GM18502 (cell line): ENCODE data around the gene VTI1A.

ENCODE experiments used
- ATAC-seq: cut with Tn5 transposase; IDR thresholded peaks from one replicate; pipeline ENCODE4 v1.9.1; 2021; ENCODE audit warnings: mild to moderate bottlenecking; ENCODE audit not compliant: unreplicated experiment, poor library complexity

The VTI1A gene

GRCh38 chr10:112792487-112793201 is 345.6 kb downstream of the VTI1A start:
- no peak for ATAC-seq

GRCh38 chr10:112793202-112793921 is 346.3 kb downstream of the VTI1A start:
- no peak for ATAC-seq

- ATAC-seq: no peak
Measured at GRCh38 chr10:112794201-112794600, 347.2 kb downstream of the VTI1A start.

GRCh38 chr10:112795067-112795466 is 348.1 kb downstream of the VTI1A start:
- ATAC-seq: no peak

- no peak for ATAC-seq
Measured at GRCh38 chr10:112797197-112797596, 350.2 kb downstream of the VTI1A start.

- ATAC-seq: no peak
Measured at GRCh38 chr10:112797855-112798254, 350.8 kb downstream of the VTI1A start.

GRCh38 chr10:112799038-112799437 is 352.0 kb downstream of the VTI1A start:
- ATAC-seq: no peak

- ATAC-seq: no peak
Measured at GRCh38 chr10:112799726-112800510, 352.9 kb downstream of the VTI1A start.

- no peak for ATAC-seq
Measured at GRCh38 chr10:112801004-112801403, 354.0 kb downstream of the VTI1A start.

DNA sequence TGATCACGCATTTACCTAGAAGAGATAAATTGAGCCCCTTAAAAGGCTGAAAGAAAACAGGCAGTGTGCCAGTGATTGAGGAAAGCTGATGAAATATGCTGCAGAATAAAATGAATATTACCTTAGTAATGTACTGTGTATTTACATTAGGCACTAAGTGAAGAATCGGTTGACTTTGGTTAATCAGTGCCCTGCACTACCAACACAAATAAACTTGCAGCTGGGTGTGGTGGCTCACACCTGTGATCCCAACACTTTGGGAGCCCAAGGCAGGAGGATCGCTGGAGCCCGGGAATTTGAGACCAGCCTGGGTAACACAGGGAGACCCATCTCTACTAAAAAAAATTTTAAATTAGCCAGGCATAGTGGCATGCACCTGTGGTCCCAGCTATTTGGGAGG is 354.7 kb downstream of the VTI1A start:
- ATAC-seq: no peak

DNA sequence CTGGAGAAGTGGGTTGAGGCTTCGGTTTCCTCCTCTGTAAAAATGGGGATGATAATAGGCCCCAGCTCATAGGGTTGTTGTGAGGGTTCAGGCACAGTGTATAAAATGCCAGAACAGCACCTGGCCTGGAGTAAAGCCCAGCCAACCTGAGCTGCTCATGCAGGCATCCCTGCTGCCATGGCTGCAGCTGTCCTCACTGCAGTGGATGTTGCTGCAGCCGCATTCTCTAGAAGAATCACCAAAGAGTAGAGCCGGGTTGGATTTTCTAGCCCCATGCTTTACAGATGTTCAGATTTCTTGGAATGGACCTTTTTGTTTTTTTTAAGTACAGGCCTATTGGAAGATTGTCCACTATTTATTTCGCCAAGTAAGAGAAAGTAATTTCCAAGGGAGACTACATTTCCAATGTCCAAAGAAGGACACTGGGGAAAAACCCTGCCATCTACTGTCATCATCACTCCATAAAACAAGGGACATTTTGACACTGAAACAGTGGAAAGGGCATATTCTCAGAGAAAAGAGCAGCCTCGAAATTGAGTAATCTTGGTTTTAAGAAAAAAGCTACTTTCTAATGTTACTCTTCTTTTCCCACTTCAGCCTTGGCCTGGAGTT is 355.5 kb downstream of the VTI1A start:
- no peak for ATAC-seq

DNA sequence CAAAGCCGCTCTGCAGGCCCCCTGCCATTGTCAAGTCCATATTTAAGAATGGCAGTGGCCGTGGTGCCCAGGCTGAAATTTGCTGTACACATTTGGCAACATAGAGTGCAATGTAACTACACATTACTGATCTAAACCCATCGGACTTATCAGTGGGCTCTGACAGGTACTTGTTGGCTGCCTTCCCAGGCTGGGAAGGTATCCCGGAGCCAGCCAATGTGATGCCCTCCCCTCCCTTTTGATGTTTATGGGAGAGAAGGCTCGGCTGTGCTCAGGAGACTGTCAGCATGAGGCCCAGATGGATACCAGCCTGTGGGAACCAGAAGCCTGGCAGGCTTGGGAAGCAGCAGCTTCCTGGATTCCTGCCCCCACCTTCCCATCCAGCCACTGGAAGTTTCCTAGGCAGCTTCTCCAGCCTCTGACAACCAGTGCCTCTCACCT is 357.0 kb downstream of the VTI1A start:
- ATAC-seq: no peak

GRCh38 chr10:112805254-112805590 is 358.2 kb downstream of the VTI1A start:
- ATAC-seq: no peak

GRCh38 chr10:112805701-112806100 is 358.7 kb downstream of the VTI1A start:
- ATAC-seq: no peak

DNA sequence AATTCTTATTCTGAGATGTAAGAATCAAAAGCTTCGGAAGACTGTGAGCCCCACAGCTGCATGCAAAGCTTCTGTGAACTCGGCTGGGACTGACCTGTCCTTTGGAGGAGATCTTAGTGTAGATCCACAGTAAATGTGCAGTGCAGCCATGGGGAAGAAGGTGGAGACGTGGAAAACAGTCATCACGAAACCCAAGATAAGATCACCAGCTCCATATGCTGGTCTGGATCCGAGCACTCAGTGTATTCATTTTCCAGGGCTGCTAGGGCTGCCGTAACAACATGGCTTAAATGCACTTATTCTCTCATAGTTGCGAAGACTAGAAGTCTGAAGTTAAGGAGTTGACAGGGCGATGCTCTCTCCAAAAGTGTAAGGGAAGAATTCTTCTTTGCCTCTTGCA is 360.0 kb downstream of the VTI1A start:
- no peak for ATAC-seq

DNA sequence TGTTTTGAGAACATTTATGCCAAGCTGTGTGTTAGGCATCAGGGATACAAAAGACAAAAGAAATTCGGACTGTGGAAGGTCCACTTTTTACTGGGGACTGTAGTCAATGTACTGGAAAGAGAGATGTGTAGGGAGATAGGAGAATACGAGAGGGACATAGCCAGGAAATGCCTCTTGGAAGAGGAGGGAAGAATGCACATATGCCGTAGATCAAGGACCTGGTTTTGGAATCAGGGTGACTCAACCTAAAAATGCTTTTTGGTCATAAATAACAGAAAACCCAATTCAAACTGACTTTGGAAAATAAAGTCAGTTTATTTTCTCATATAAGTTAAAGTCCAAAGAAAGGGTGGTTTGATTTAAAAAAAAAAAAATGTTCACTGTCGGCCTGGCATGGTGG is 362.7 kb downstream of the VTI1A start:
- ATAC-seq: no peak

- ATAC-seq: no peak
Measured at GRCh38 chr10:112810711-112811151, 363.7 kb downstream of the VTI1A start.

DNA sequence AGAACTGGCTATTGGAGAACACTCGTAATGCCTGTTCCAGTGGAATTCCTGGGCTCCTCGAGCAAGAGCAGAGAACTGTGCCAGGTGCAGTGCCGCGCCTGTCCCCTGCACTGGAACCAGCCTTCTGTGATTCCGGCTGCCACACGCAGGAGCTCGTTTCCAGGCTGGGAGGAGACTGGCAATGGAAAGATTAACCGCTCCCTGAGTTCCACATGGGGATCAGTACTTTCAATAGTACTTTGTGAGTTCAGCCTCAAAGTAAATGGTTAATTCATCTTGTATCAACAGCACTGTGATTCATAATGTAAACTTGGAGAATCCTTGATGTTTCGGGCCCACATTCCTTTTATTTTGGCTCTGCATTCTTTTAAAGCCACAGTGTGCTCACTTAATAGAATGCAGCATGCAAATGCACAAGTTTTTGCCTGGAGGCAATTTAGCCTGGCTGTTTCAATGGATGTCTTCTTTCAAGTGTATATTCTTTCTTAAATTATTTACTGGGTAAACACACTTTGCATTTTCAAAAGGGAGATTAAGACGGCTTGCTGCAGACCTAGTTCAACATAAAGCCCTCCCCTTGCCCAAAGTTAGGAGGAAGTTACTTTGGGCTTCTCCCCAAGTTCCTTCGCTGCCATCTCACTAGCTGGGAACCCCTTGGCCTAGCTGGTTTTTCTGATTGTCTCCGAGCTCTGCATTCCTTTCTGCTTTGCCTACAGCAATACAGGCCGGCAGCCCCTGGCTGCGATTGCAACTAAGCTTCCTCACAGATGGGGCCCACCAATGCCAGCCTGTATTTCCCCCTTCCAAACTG is 364.9 kb downstream of the VTI1A start:
- ATAC-seq: no peak

DNA sequence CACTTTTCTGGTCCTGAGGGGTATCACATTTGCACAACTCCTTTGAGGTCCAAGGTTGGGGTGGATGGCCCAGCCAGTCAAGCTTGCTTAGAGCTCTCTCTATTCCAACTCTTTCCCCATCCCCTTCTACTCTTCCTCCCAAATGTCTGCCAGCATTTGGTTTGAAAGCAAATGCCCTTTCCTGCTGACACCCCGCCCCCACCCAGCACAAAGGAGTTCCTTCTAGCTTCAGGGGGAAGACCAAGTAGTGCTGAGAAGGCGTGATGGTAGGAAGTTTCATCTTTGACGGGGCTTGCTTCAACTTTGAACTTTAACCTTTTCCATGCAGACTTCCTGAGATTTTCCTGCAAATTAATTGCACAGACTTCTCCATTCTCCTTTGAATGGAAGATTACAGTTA is 365.6 kb downstream of the VTI1A start:
- ATAC-seq: no peak
